Posterior vena cava (tissue), 2 donors: ENCODE results near the gene PEX5L. TPM values are rescaled to one million over a fixed set of nuclear protein-coding genes. Genes with fewer than 3 reads are reported as not detected.

Experiments used
- DNase-seq: peaks from one replicate; pipeline ENCODE4 v3.0.0-alpha.2; 2020; ENCODE audit warnings: low spot score
- intact Hi-C, 2 donors: fragments of 100-400 bp; cut with DNase I; formaldehyde crosslinking; loops; one replicate each; pipeline versions ENCODE4 v1.14.1 to v1.14.2; 2022 to 2023
- total RNA-seq, 2 donors: library from RNA; stranded (reverse); fragmentation: NEBNext Ultra II Directional; extraction: Animal tissue kit (Norgen Biotek cat#: 25700); gene quantifications; one replicate each; pipeline ENCODE4 v1.2.1, GENCODE V29; 2021
- donor health status: DM: yes; HTN: yes; CAD: no.
- donor health status: DM: yes; HTN: yes; CAD: no.

Gene PEX5L
- total RNA-seq, 2 donors from 2014 or later: 0.10 TPM; not detected in 1

DNA sequence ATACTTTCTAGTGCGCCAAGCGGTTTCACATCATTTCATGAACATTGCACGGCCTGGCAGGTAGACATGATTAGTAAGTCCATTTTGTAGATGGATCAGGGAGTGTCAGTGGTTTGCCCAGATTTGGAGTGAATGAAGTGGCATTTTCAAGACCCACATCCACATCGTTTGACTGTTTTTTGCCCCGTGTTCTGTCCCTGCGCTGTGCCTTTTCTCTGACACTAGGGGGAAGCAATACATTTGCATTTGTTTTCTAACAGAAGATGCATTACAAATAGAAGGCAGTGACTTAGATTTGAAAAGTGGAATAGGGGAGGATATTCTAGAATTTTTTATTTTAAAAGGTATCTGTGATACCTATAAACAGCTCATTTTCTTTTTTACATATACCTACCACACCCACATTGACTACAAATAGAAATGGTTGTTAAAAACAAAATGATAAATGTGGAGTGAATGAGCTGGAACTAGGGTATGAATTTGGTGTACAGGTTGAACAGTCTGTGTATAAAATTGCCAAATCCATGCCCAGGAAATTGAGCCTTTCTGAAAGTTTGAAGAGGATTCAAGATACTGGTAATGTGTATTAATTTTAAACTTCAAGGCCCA, 285.9 kb downstream of the PEX5L start:
- no peak for DNase-seq
- intact Hi-C loops: no loop called here

DNA sequence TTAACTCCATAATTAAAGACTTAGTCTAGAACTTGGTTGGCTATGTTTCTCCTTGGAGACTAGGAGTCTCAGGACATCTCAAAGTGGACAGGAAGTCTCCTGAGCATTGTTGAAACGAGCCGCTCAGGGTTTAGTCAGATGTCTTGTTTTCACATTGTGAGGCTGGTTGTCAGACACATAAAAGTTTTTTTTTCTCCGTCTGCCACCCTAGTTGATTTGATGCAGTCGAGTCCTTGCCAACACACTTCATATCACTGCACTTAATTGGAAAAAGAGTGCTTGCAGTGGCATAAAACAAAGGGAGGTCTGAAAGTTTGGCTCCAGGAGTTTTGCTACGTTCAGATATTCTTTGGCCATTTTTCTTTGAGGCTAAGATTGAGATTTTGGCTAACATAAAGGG, 291.0 kb downstream of the PEX5L start:
- intact Hi-C loops: no loop called here
- DNase-seq: no peak

DNA sequence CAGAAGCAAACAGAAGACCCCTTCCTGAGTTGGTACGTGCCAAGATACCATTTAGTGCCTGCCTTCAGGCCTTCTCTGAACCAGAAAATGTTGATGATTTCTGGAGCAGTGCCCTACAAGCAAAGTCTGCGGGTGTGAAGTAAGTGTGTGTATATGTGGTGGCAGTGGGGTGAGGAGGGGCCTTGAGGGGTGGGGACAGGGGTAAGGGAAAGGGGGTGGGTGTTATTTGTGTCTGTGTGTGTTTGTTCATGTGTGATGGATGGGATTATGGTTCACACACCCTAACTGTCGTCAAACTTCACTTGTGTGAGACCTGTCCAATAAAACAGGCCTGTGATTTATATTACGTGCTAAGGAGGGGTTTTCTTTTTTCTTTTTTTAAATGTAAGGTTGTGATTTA, 291.7 kb downstream of the PEX5L start:
- intact Hi-C loops: no loop called here
- no peak for DNase-seq
